ENCODE measurements around the gene ZDHHC13.

- no peak for TF ChIP-seq CTCF (IDR thresholded peaks at IDR 0.05 in 8 of 11, conservative IDR thresholded peaks at IDR 0.05 in 3 of 11)
- TF ChIP-seq POLR2A (IDR thresholded peaks at IDR 0.05): no peak
Observed at GRCh38 chr11:19156892-19157291, 39.9 kb downstream of the ZDHHC13 start.

All from spleen (tissue), 7 donors.